Ectodermal cell (in vitro differentiated cells): ENCODE results near the gene MBD3.

Experiments
- H3K27ac ChIP-seq: 2 replicates; pipeline ENCODE4 v1.7.0; 2013; ENCODE audit warnings: mild to moderate bottlenecking, low read depth, low read length; ENCODE audit not compliant: insufficient read depth, poor library complexity, severe bottlenecking
- H3K27me3 ChIP-seq: 2 replicates; pipeline ENCODE4 v1.7.0; 2013; ENCODE audit warnings: mild to moderate bottlenecking, low read length; ENCODE audit not compliant: insufficient read depth, control insufficient read depth, poor library complexity, severe bottlenecking
- H3K36me3 ChIP-seq: one replicate; pipeline ENCODE4 v1.7.0; 2013; ENCODE audit warnings: low read length; ENCODE audit not compliant: control insufficient read depth, insufficient read depth
- H3K4me1 ChIP-seq: one replicate; pipeline ENCODE4 v1.7.0; 2013; ENCODE audit warnings: low read length; ENCODE audit not compliant: control insufficient read depth, insufficient read depth
- H3K4me3 ChIP-seq: 2 replicates; pipeline ENCODE4 v1.7.0; 2013; ENCODE audit warnings: low read depth, low read length, control low read depth; ENCODE audit not compliant: insufficient read depth
- H3K9me3 ChIP-seq: 2 replicates; pipeline ENCODE4 v1.7.0; 2013; ENCODE audit warnings: mild to moderate bottlenecking, low read length, moderate library complexity; ENCODE audit not compliant: control insufficient read depth
- WGBS, 2 experiments: methylation state at CpG; one replicate each; pipeline ENCODE4 v1.1.7; 2013; ENCODE audit warnings: missing lambda C conversion rate in 2 of 2; 5-methylcytosine and 5-hydroxymethylcytosine counted together

The MBD3 gene

GRCh38 chr19:1582201-1582600 is 10.5 kb downstream of the MBD3 start:
- Histone ChIP-seq H3K36me3 (peaks cover 53% of the 10 kb centered on the region), H3K9me3 (no peaks in the 10 kb centered on the region), H3K4me3 (no peak overlapping the region), H3K27me3 (no peaks in the 10 kb centered on the region), H3K4me1 (no peaks in the 10 kb centered on the region), H3K27ac (no peak overlapping the region)
- WGBS, 2 experiments, result 95 to 98% methylated on average over 9 of the region's 9 CpGs

- peaks cover 60% of the 10 kb centered on the region for H3K36me3 ChIP-seq
Measured at GRCh38 chr19:1580957-1581356, 11.7 kb downstream of the MBD3 start.

GRCh38 chr19:1580382-1580781 is 12.3 kb downstream of the MBD3 start:
- no peak overlapping the region for H3K4me3 ChIP-seq
- H3K4me1 ChIP-seq, result no peaks in the 10 kb centered on the region
- H3K27me3 ChIP-seq, result no peaks in the 10 kb centered on the region
- no peak overlapping the region for H3K27ac ChIP-seq
- 95% methylated on average over 20 of the region's 20 CpGs for WGBS, 2 experiments
- H3K36me3 ChIP-seq, result peaks cover 61% of the 10 kb centered on the region
- H3K9me3 ChIP-seq, result no peaks in the 10 kb centered on the region

More at GRCh38 chr19:1580957-1581356, 11.7 kb downstream of the MBD3 start:
- no peaks in the 10 kb centered on the region for H3K9me3 ChIP-seq
- H3K4me3 ChIP-seq, result no peak overlapping the region
- no peak overlapping the region for H3K27ac ChIP-seq
- H3K27me3 ChIP-seq, result no peaks in the 10 kb centered on the region
- no peaks in the 10 kb centered on the region for H3K4me1 ChIP-seq
- 96 to 97% methylated on average over 22 of the region's 22 CpGs for WGBS, 2 experiments

- Histone ChIP-seq H3K27ac (no peak overlapping the region), H3K9me3 (no peaks in the 10 kb centered on the region), H3K27me3 (no peaks in the 10 kb centered on the region), H3K4me3 (no peak overlapping the region), H3K36me3 (peaks cover 58% of the 10 kb centered on the region), H3K4me1 (no peaks in the 10 kb centered on the region)
- WGBS, 2 experiments, result 96 to 97% methylated on average over 20 of the region's 20 CpGs
Measured at GRCh38 chr19:1579222-1579621, 13.4 kb downstream of the MBD3 start.

GRCh38 chr19:1577929-1578618 is 14.6 kb downstream of the MBD3 start:
- no peaks in the 10 kb centered on the region for H3K27me3 ChIP-seq
- H3K4me1 ChIP-seq, result no peaks in the 10 kb centered on the region
- H3K36me3 ChIP-seq, result peaks cover 54% of the 10 kb centered on the region
- 95 to 96% methylated on average over 49 of the region's 49 CpGs for WGBS, 2 experiments
- H3K27ac ChIP-seq, result no peak overlapping the region
- H3K9me3 ChIP-seq, result no peaks in the 10 kb centered on the region
- no peak overlapping the region for H3K4me3 ChIP-seq

- Histone ChIP-seq H3K27me3 (no peaks in the 10 kb centered on the region), H3K27ac (no peak overlapping the region), H3K9me3 (no peaks in the 10 kb centered on the region), H3K4me1 (no peaks in the 10 kb centered on the region), H3K4me3 (no peak overlapping the region), H3K36me3 (peaks cover 48% of the 10 kb centered on the region)
- WGBS, 2 experiments, result 95% methylated on average over 41 of the region's 41 CpGs
Measured at GRCh38 chr19:1577090-1577928, 15.4 kb downstream of the MBD3 start.

- H3K9me3 ChIP-seq, result no peaks in the 10 kb centered on the region
- no peaks in the 10 kb centered on the region for H3K4me1 ChIP-seq
- no peaks in the 10 kb centered on the region for H3K27me3 ChIP-seq
- H3K36me3 ChIP-seq, result peaks cover 41% of the 10 kb centered on the region
- 95% methylated on average over 30 of the region's 30 CpGs for WGBS, 2 experiments
- H3K27ac ChIP-seq, result no peak overlapping the region
- no peak overlapping the region for H3K4me3 ChIP-seq
Measured at GRCh38 chr19:1576242-1577089, 16.2 kb downstream of the MBD3 start.

GRCh38 chr19:1575323-1576241 is 17.1 kb downstream of the MBD3 start:
- 94 to 95% methylated on average over 22 of the region's 22 CpGs for WGBS, 2 experiments
- H3K9me3 ChIP-seq, result no peaks in the 10 kb centered on the region
- no peaks in the 10 kb centered on the region for H3K27me3 ChIP-seq
- H3K4me3 ChIP-seq, result no peak overlapping the region
- H3K36me3 ChIP-seq, result peaks cover 32% of the 10 kb centered on the region
- H3K27ac ChIP-seq, result no peak overlapping the region
- no peaks in the 10 kb centered on the region for H3K4me1 ChIP-seq

- WGBS, 2 experiments, result 94 to 95% methylated on average over 34 of the region's 34 CpGs
- Histone ChIP-seq H3K36me3 (peaks cover 21% of the 10 kb centered on the region), H3K4me3 (no peak overlapping the region), H3K27ac (no peak overlapping the region), H3K27me3 (peaks cover 9% of the 10 kb centered on the region), H3K4me1 (no peaks in the 10 kb centered on the region), H3K9me3 (no peaks in the 10 kb centered on the region)
Measured at GRCh38 chr19:1574354-1575136, 18.1 kb downstream of the MBD3 start.
